ENCODE data around the gene VAV3. TPM values are rescaled to one million over a fixed set of nuclear protein-coding genes. Genes with fewer than 3 reads are reported as not detected.

Gene VAV3
- total and polyA plus RNA-seq, 2 of the 8 experiments (the other 6 are each of a cell fraction or from before 2014, with no cell fraction given), result 2.9 to 7.9 TPM

DNA sequence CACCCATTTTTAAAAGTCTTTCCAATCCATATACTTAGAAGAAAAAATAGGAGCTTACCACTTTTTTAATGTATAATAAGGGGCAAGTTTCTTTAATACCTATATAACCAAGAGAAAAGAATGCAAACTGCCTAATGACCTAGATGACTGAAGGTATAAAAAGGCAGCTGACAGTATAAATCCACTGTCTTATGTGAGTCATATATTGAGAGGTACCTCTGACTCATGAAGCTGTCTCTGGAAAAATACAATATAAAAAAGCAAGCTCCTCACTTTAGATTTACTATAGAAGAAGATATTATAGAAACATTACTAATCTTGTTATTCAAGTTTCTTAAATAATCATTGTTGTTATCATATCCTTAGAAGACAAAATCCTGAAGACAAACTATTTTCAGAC lies 144.2 kb downstream of the VAV3 start (continued):
- no peak for TF ChIP-seq CHD7 (IDR thresholded peaks at IDR 0.05; ENCODE audit: insufficient replicate concordance, low read length)
- no peak for TF ChIP-seq NANOG (IDR thresholded peaks at IDR 0.05; ENCODE audit: insufficient read depth, low read depth, low read length, poor library complexity, severe bottlenecking)
- TF ChIP-seq TEAD4 (IDR thresholded peaks at IDR 0.05; ENCODE audit: low read depth, low read length), result no peak
